Measurements from ENCODE around the gene UNC50. TPM values are rescaled to one million over a fixed set of nuclear protein-coding genes. Genes with fewer than 3 reads are reported as not detected.

Gene UNC50
- total and polyA plus RNA-seq, 2 donors from 2014 or later, result 53.2 to 58.0 TPM

DNA sequence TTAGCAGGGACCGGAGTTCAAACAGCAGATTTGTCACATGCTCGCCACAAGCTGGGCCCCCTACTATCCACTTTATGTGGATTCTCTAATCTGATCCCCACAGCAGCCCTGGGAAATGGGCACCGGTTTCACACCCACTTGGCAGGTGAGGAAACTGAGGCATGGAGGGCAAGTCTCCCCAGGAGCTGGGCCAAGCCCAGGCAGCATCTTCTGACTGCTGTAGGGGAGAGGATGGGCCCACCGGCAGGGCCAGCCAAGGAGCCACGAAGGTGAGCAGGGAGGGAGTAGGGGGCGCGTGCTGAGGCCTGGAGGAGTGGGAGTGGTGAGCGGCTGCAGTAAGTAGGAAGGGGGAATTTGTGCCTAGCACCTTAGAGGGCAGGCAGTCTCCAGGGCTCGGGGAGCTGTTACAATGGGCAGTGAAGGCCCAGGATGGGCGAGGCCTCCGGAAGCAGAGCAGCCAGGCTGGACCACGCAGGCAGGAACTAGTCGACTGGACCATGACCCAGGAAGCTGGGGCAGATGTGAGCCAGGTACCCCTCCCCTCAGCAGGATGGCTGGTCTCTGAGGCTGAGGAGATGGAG, 37.2 kb upstream of the UNC50 start:
- Histone ChIP-seq H3K9me3 (ENCODE audit: control insufficient read depth in 2 of 3, insufficient read depth in 1 of 3, low read length in 3 of 3) (no peaks in the 10 kb centered on the region), H3K4me3 (ENCODE audit: low read length in 3 of 3) (no peak overlapping the region), H3K4me1 (ENCODE audit: control insufficient read depth in 2 of 3, insufficient read depth in 2 of 3, low read depth in 1 of 3, low read length in 3 of 3) (no peaks in the 10 kb centered on the region), H3K27me3 (ENCODE audit: control insufficient read depth, insufficient read depth, low read length) (no peaks in the 10 kb centered on the region), H3K36me3 (ENCODE audit: control insufficient read depth in 2 of 3, insufficient read depth in 3 of 3, low read length in 3 of 3) (peaks cover 0 to 20% (median 14%) of the 10 kb centered on the region in 3 donors), H3K27ac (ENCODE audit: low read depth in 2 of 2, low read length in 2 of 2) (no peak overlapping the region), H3K9ac (ENCODE audit: low read length in 3 of 3) (no peak overlapping the region)
- intact Hi-C loops (cut with DNase I), result no loop called here
- no peak for DNase-seq
- no peak for FAIRE-seq
- no peak for TF ChIP-seq CTCF (IDR thresholded peaks at IDR 0.05; ENCODE audit: borderline replicate concordance, extremely low read depth, insufficient read depth)

DNA sequence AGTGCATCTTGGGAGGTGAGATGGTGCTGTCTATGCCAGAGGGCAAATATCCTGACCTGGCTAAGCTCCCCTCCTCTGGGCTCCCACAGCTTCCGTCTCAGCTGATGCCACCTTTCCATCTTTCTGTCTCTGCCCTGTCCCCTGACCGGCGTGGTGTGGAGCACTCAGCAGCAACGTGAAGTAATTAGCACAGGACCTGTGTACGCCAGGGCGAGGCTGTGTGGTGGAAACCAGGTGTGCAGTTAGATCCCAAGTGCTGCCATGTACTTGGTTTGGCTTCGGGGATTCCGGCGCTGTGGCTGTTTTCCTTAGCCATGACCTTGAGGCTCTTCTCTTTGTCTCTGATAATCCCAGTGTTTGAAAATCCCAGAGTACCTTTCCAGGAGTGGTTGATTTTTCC, 36.6 kb upstream of the UNC50 start:
- no peaks in the 10 kb centered on the region for H3K27me3 ChIP-seq (ENCODE audit: control insufficient read depth, insufficient read depth, low read length)
- no peak overlapping the region for H3K27ac ChIP-seq (ENCODE audit: low read depth in 2 of 2, low read length in 2 of 2)
- no peaks in the 10 kb centered on the region for H3K4me1 ChIP-seq (ENCODE audit: control insufficient read depth in 2 of 3, insufficient read depth in 2 of 3, low read depth in 1 of 3, low read length in 3 of 3)
- H3K9me3 ChIP-seq (ENCODE audit: control insufficient read depth in 2 of 3, insufficient read depth in 1 of 3, low read length in 3 of 3), result no peaks in the 10 kb centered on the region
- no peak for TF ChIP-seq CTCF (IDR thresholded peaks at IDR 0.05; ENCODE audit: borderline replicate concordance, extremely low read depth, insufficient read depth)
- H3K36me3 ChIP-seq (ENCODE audit: control insufficient read depth in 2 of 3, insufficient read depth in 3 of 3, low read length in 3 of 3), result peaks cover 0 to 20% (median 12%) of the 10 kb centered on the region in 3 donors
- no peak overlapping the region for H3K4me3 ChIP-seq (ENCODE audit: low read length in 3 of 3)
- no peak for FAIRE-seq
- H3K9ac ChIP-seq (ENCODE audit: low read length in 3 of 3), result no peak overlapping the region
- intact Hi-C loops (cut with DNase I), result no loop called here
- no peak for DNase-seq

- Histone ChIP-seq H3K9ac (ENCODE audit: low read length in 3 of 3) (no peak overlapping the region), H3K9me3 (ENCODE audit: control insufficient read depth in 2 of 3, insufficient read depth in 1 of 3, low read length in 3 of 3) (no peaks in the 10 kb centered on the region), H3K27ac (ENCODE audit: low read depth in 2 of 2, low read length in 2 of 2) (no peak overlapping the region), H3K27me3 (ENCODE audit: control insufficient read depth, insufficient read depth, low read length) (no peaks in the 10 kb centered on the region), H3K4me3 (ENCODE audit: low read length in 3 of 3) (no peak overlapping the region), H3K4me1 (ENCODE audit: control insufficient read depth in 2 of 3, insufficient read depth in 2 of 3, low read depth in 1 of 3, low read length in 3 of 3) (no peaks in the 10 kb centered on the region), H3K36me3 (ENCODE audit: control insufficient read depth in 2 of 3, insufficient read depth in 3 of 3, low read length in 3 of 3) (peaks cover 0 to 20% (median 12%) of the 10 kb centered on the region in 3 donors)
- intact Hi-C loops (cut with DNase I), result no loop called here
- FAIRE-seq (no peak), DNase-seq (peak in 1 of 5 donors; percentile 6)
- no peak for TF ChIP-seq CTCF (IDR thresholded peaks at IDR 0.05; ENCODE audit: borderline replicate concordance, extremely low read depth, insufficient read depth)
Measured at GRCh38 chr2:98572211-98572610, 36.2 kb upstream of the UNC50 start.

GRCh38 chr2:98572676-98573075, 35.7 kb upstream of the UNC50 start:
- Histone ChIP-seq H3K36me3 (ENCODE audit: control insufficient read depth in 2 of 3, insufficient read depth in 3 of 3, low read length in 3 of 3) (peaks cover 0 to 20% (median 12%) of the 10 kb centered on the region in 3 donors), H3K4me1 (ENCODE audit: control insufficient read depth in 2 of 3, insufficient read depth in 2 of 3, low read depth in 1 of 3, low read length in 3 of 3) (no peaks in the 10 kb centered on the region), H3K4me3 (ENCODE audit: low read length in 3 of 3) (no peak overlapping the region), H3K27ac (ENCODE audit: low read depth in 2 of 2, low read length in 2 of 2) (no peak overlapping the region), H3K9me3 (ENCODE audit: control insufficient read depth in 2 of 3, insufficient read depth in 1 of 3, low read length in 3 of 3) (no peaks in the 10 kb centered on the region), H3K9ac (ENCODE audit: low read length in 3 of 3) (no peak overlapping the region), H3K27me3 (ENCODE audit: control insufficient read depth, insufficient read depth, low read length) (no peaks in the 10 kb centered on the region)
- no peak for TF ChIP-seq CTCF (IDR thresholded peaks at IDR 0.05; ENCODE audit: borderline replicate concordance, extremely low read depth, insufficient read depth)
- DNase-seq, result no peak
- intact Hi-C loops (cut with DNase I), result no loop called here
- no peak for FAIRE-seq

Data from kidney (tissue), 14 donors.